HG02981 (cell line): ENCODE measurements around the gene NR3C2.
A peak's percentile ranks its signal among the peaks of the same experiment; 100 is the strongest.

Experiments
- ATAC-seq: cut with Tn5 transposase; IDR thresholded peaks from one replicate; pipeline ENCODE4 v1.9.1; 2021; ENCODE audit warnings: mild to moderate bottlenecking, moderate library complexity; ENCODE audit not compliant: unreplicated experiment

Gene NR3C2

GRCh38 chr4:148441986-148442831 lies at the start of gene NR3C2:
Gene NR3C2, minus strand, starts transcription at chr4:148442414.
- peak; percentile 97 for ATAC-seq

- no peak for ATAC-seq
Measured at GRCh38 chr4:148487181-148487580, 45.0 kb upstream of the NR3C2 start.

GRCh38 chr4:148481636-148482035 lies 39.4 kb upstream of the NR3C2 start:
- ATAC-seq, result no peak

GRCh38 chr4:148477276-148477675 lies 35.1 kb upstream of the NR3C2 start:
- ATAC-seq, result no peak

GRCh38 chr4:148469938-148470337 lies 27.7 kb upstream of the NR3C2 start:
- ATAC-seq, result no peak

GRCh38 chr4:148454835-148455234 lies 12.6 kb upstream of the NR3C2 start:
- ATAC-seq, result no peak

- ATAC-seq, result no peak
Measured at GRCh38 chr4:148453833-148454232, 11.6 kb upstream of the NR3C2 start.

GRCh38 chr4:148452970-148453369 lies 10.8 kb upstream of the NR3C2 start:
- ATAC-seq, result no peak

- ATAC-seq, result no peak
Measured at GRCh38 chr4:148449921-148450320, 7.7 kb upstream of the NR3C2 start.

- ATAC-seq, result no peak
Measured at GRCh38 chr4:148448141-148448540, 5.9 kb upstream of the NR3C2 start.

- no peak for ATAC-seq
Measured at GRCh38 chr4:148447681-148448080, 5.5 kb upstream of the NR3C2 start.

- ATAC-seq, result no peak
Measured at GRCh38 chr4:148445860-148446330, 3.7 kb upstream of the NR3C2 start.

- no peak for ATAC-seq
Measured at GRCh38 chr4:148445071-148445859, 3.1 kb upstream of the NR3C2 start.

- no peak for ATAC-seq
Measured at GRCh38 chr4:148444296-148445070, 2.3 kb upstream of the NR3C2 start.

GRCh38 chr4:148443512-148444295 lies 1.5 kb upstream of the NR3C2 start:
- no peak for ATAC-seq

- ATAC-seq, result no peak
Measured at GRCh38 chr4:148442832-148443511, 758 bp upstream of the NR3C2 start.

GRCh38 chr4:148441624-148441985 lies 609 bp downstream of the NR3C2 start:
- no peak for ATAC-seq

GRCh38 chr4:148438047-148438446 lies 4.2 kb downstream of the NR3C2 start:
- ATAC-seq, result no peak

- no peak for ATAC-seq
Measured at GRCh38 chr4:148437439-148437838, 4.8 kb downstream of the NR3C2 start.

GRCh38 chr4:148436512-148436911 lies 5.7 kb downstream of the NR3C2 start:
- no peak for ATAC-seq
